DMS79 (cell line): Measurements from ENCODE around the gene WHRN.

Experiments used
- DNase-seq: peaks from one replicate; lab custom pipeline; 2025; lab: John Stamatoyannopoulos, UW

WHRN gene

DNA sequence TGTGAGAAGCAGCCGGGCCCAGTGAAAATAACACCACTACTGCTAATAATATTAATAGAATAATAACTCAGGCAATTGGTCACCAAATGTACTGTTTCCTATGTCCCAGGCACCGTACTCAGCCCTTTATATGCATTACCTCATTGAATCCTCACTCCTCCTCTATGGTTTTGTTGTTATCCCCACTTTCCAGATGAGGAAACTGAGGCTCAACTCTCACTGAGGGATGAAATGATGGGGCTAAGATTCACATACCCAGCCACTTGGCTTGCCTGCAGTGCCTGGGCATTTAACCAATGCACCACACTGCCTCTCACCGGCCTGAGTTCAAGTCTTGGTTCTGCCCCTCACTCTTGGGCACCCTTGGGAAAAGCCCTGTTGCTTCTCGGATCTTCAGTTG lies 34.1 kb downstream of the WHRN start:
- DNase-seq, result no peak

DNA sequence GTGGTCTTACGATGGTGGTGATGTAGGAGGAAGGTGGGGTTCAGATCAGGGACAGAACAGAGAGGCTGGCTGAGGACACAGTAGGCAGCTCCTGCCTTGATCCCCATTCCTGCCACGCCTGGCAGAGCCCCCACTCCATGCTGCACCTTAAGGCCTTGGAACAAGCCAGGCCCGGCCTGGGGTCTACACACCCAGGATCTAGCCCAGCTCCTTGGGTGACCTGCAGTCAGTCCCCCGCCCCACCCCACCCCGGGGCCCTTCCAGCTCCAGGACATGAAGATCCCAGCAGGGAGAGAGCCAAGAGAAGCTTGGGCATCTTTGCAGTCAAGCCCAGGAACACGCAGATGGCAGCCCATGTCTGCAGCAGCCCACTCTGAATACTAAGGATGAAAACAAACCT lies 34.7 kb downstream of the WHRN start:
- no peak for DNase-seq

DNA sequence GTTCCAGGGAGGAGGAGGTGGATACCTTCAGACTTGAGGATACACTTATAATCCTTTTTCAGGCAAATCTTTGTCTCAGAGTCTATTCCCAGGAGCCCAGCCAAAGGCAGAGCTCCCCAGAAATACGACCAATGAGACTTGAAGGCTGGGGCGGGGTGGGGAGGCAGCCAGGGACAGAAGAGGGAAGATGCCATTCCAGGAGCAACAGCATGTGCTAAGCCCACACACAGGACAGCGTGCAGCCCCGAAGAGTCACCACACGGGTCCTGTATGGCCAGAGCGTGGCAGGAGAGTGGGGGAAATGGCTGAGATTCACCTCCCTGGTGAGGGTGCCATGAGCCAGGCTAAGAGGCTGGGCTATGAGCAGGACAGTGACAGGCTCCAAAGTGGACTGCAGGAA lies 35.2 kb downstream of the WHRN start:
- DNase-seq, result no peak

DNA sequence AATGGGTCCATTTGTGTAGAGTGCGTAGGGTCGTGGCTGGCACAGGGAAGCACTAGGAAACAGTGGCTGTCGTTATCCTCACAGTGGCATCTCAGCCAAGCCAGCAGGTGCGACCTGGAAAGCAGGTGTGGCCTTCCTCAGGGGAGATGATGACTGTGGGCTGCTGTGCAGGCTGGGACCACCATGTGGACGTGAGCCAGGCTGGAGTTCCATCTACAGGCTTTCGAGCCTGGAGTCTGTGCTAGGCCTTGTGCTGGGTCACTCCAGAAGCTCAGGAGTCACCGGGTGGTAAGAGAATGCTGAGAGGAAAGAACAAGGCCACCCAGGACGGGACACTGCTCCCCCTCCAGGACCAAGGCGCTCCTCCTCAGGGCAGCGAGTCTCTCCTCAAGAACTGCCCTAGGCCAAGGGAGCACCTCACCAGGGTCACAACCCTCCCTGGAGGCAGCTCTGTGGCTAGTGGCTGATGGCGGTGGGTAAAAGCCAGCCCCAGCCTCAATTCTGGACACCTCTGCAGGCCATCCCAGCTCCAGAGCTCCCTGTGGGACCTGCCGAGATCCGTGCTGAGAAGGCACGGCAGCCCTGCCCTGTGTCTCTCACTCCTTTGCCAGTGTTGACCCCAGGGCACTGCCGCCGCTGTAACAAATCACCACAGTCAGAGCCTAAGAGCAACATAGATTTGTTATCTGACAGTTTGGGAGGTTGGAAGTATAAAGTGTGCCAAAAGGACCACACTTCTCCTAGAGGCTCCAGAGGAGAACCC lies 36.0 kb downstream of the WHRN start:
- DNase-seq, result no peak

DNA sequence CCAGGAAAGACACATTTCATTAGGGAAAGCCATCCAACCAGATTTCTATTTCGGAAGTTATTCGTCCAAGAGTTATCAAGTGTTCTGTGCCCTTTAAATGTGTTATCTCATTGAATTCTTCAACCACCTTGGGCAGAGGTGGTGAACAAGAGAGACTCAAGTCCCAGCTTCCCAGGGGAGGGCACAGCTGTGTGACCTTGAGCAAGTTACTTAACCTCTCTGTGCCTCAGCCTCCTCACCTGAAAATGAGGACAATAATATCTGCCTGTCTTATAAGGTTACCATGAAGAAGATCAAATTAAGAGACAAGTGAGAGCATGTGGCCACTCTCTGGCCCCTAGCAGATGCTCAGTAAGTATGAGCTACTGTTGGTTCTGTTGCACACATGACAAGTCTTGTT lies 37.4 kb downstream of the WHRN start:
- DNase-seq, result no peak

DNA sequence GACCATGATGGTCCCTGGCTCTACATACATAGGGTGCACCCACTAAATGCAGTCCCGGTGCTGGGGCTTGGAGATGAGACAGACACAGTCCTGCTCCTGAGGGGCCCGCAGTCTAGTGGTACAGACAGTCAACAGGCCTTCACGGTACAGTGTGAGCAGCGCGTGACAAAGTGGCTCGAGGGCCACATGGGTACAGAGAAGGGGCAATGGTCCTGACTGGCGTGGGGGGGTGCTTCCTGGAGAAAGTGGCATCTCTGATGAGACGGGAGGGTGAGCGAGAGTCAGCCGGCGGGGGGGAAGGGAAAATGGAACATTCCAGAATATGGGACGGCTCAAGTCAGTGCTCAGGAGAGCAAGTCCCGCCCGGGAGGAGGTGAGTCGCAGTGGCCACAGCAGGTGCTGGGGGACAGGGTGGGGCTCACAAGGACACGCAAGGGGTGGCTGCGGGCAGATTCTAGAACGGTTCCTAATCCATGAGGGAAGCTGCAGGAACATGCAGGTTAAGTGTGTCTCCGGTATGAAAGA lies 38.0 kb downstream of the WHRN start:
- no peak for DNase-seq

DNA sequence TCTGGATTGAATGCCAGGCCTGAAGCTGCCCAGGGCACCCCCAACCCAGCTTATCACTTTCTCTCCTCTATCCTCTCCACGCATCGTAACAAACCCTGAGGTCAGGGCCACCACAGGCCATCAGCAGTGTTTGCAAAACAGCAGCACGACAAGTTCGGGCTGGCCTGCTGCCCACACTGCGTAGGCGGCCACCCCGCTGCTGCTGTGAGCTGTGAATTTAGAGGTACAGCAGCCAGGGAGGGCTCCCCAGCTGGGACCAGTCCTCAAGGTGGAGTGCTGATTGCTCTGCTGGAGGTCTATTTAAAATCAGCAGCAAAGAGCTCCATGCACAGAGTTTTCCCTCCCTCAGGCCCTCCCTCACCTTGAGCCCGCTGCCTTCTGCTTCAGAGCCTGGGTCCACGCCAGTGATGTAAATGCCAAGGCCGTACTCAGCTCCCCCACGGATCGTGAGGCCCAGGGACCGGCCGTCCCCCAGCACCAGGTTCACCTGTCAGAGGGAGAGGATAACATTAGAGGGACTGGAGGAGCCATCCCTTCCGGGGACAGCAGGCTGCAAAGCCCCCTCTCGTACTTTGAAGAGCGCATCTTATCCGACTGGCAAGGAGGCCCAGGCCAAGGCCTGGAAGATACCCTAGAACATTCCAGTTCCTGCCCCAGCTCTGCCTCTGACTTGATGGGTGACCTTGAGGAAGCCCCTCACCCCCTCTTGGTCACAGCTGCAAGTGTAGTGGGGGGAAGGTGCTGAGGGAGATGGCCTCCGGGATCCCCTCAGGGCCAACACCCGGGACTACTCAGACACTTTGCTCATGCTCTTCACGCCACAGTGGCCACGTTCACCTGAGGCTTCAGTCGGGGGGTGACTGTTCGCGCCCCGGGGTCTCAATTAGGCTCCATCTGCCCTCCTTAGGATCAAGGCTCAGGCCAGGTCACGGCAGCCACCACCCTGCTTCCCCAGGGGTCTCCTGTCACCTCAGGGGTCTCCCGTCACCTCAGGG lies 39.1 kb downstream of the WHRN start:
- DNase-seq, result peak; percentile 89

DNA sequence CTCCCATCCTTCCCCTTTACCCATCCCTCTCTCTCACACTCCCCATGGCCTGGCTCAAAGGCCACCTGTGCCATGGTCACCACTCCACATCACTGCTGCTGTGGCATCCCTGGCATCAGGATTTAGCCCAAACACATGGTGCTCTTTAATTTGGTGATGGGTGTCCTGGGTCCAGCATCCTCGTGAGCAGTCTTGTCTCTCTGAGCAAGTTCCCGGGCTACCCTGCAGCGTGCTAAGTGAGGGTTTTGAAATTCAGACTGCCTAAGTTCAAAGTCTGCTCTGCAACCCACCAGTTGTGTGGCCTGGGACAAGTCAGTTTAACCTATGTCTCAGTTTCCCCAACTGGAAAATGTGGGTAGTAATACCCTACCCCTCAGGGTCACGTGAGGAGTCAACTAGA lies 39.9 kb downstream of the WHRN start:
- DNase-seq, result no peak

DNA sequence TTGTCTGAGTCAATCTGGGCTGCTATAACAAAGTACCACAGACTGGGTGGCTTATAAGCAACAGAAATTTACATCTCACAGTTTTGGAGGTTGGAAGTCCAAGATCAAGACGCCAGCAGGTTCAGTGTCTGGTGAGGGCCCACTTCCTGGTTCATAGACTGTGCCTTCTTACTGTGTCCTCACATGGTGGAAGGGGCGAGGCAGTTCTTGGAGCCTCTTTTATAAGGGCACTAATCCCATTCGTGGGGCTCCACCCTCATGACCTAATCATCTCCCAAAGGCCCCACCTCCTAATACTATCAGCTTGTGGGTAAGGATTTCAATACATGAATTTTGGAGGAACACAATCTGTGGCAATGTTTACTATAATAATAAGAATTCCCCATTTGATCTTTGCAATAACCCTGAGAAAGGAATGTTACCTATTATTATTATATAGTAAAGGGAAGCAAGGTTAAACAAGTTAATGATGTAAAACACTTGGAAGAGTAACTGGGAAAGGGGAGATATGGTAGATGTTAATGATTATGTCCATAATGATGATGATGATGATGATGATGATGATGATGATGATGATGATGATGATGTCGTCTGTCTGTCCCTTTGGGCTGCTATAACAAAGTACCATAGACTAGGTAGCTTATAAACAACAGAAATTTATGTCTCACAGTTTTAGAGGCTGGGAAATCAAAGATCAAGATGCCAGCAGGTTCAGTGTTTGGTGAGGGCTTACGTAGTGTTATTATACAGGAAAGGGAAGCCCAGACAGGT lies 40.8 kb downstream of the WHRN start:
- DNase-seq, result no peak

DNA sequence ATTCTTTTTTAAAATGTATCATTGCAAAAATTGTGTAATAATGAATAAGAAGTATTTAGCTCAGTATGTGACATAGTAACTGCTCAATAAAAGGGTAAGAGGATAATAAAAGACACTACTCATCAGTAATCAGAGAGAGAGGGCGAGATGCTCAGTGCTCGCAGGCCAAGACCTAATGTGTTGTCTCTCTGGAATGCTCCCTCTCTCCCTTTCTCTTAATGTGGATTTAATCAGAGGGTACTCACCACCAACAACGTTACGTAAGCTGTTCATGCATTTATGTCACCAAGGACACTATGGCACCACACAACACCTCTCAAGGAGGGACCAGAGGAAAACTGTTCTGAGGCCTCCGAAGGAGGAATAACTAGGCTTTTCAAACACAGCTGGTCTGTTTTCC lies 42.5 kb downstream of the WHRN start:
- DNase-seq, result no peak

DNA sequence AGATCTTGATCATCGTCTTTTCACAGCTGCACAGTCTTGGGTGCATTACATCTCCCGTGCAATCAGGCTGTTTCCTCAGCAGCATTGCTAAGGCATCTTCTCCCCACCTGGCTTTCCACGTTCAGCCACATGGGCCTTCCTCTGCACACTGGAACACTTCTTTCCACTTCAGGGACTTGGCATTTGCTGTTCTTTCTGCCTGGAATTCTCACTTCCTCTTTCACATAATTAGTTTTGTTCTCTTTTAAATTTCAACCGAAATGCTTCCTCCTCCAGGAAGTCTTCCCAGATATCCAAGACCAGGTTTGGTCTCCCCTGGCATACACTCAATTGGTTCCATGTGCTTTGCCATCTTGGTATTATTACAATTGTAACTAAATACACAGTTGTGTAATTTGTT lies 43.8 kb downstream of the WHRN start:
- DNase-seq, result no peak

DNA sequence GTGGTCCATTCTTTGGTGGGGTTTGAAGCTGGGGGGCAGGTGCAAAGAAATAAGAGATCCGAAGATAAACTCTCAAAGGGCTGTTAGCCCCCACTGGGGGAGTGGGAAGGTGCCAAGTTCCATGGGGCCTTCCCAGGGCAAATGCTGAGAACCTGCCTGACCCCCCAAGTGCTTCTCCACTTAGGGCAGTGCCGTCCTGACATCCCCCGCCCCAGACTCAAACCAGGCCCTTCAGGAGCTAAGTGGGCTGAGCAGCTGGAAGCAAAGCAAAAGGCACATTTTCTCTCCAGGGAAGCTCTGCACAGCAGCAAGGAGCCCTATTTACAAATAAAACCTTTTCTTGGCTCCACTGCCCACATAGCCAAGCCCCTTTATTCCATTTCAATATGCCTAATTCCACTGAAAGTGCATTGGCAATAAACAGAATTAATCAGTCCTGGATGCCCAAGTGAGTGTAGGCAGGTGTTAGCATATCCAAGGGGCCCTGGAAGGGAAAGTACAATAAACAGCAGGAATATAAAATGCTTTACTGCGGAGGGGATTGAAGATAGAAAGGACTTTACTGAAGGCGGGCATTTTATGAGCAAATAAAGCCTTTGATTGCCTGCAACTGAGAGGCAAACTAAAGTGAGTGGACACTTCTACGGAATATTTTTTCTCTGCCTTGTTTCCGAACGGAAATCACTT lies 44.6 kb downstream of the WHRN start:
- peak; percentile 89 for DNase-seq

DNA sequence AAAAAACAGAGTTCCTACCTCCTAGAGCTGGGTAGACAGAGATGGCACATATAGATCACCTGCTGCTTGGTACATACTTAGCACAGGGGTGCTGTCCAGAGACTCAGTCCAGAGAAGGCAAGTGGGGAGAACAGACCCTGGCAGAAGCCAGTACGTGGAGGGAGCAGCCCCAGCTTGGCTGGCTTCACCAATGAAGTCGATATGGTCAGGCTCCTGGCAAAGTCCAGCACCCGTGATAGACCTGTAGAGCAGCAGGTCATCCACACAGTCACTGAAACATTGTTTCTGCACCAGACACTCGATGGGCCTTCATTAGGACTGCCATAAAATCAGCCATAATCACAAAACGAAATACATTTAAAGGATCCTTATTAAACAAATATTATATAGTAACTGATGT lies 45.8 kb downstream of the WHRN start:
- no peak for DNase-seq

DNA sequence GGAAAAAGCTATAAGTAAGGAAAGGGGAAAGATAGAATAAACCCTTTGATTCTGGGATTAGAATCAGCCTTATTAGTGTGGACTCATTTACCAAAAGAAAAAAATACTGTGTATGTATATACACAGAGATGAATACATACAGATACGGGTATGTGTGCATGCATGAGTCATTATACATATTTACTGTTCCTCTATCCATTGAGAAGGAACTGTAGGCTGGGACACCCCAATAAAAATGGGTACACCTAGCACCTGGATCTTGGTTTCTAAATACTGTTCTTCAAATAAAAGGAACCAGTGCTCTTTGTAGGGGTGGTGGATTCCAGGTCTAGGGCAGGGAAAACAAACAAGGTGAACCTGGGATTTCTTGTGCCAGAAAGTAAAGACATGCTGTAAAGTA lies 48.3 kb downstream of the WHRN start:
- DNase-seq, result no peak

DNA sequence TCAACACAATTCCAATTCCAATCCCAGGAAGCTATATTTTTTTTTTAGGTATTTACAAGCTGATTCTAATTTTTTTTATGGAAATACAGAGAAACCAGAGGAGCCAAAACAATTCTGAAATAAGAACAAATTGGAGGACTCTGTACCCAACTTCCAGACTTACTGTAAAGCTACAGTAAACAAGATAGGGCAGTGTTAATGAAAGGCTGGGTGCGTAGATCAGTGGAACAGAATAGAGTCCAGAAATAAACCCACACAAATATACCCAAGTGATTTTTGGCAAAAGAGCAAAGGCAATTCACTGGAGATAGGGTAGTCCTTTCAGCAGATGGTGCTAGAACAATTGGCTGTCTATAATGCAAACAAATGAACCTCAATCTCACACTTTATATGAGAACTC lies 50.6 kb downstream of the WHRN start:
- no peak for DNase-seq

DNA sequence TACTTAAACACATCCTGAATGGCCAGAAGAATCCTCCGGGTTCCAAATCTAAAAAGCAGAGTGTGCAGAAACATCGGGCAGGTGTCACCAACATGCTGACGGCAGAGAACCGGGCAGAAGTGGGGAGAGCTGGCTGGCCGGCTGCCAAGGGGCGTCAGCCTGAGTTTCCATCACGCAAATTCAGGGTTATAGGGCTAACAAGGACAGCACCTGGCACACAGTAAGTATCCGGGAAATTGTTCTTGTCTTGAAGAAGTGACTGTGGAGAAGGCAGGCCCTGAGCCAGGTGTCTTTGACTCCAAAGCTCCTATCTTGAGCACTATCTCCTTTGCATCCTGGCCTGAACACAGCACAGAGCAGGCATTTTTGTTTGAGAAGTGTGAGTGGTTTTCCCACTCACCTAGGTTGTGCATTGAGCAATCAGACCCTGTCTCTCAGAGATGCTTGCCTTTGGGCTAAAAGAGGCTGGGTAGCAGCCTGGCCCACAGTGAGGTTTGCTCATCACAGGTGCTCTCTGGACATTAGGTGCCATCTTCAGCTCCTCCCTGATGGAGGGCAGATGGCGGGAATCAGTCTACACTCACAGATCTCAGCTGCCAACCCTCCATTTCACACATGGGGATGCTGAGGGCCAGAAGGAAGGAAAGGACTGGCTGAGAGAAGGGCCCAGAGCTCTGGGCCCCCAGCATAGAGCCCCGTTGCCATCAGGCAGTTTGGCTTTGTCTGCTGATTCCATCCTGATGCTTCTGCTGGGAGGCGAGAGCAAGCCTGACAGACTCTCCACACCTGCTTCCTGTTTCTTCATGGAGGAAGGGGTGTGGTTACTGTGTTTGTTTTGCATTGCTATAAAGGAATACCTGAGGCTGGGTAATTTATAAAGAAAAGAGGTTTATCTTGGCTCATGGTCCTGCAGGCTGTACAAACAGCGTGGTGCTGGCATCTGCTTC lies 52.8 kb downstream of the WHRN start:
- peak; percentile 84 for DNase-seq

DNA sequence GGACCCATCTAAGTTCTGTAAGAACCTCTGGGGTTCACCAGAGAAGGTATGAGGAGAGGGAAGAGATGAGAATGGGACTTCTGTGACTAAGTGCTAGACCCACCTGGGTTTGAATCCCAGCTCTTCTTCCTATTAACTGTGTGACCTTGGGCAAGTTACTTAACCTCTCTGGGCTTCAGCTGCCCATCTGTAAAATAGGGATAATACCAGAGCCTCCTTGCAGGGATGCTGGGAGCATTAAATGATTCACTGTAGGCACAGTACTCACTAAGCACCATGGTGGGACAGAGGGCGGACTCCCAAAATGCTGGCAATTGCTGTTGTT lies 53.6 kb downstream of the WHRN start:
- no peak for DNase-seq

DNA sequence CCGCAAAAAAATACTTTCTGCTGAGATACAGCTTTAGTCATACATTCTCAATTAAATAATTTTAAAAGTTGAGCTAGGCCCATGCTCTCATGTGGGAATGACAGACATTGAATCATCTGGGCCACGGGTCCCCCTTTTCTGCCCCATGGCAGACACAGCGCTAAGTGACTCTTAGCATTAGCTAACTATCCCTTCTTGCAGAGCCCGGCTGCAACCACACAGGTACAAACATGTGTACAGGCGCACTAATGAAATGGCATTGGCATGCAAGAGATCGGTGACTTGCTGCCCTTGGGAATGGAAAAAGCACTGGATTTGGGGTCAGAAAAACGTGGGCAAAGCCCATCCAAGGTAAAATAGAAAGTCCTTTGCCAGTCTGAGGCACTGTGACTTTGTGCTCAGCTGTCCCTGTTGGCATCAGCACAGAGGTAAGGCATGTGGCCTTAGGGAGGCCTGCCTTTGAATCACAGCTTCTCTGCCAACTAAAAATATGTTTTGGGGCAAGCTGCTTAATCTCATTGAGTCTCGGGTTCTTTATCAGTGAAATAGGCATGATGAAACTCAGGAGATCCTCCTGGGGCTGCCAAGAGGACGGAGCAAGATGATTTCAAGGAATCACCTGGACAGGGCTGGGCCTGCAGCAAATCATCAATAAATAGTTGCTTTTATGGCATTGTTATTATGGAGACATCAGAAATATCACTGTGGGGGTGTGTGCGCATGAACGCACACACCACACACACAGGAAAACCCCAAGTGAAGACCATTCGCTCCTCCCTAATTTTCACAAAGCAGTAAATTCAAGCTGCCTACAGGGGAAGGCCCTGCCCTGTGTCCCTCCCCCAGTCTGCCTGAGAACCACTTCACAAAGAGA lies 54.2 kb downstream of the WHRN start:
- DNase-seq, result no peak

DNA sequence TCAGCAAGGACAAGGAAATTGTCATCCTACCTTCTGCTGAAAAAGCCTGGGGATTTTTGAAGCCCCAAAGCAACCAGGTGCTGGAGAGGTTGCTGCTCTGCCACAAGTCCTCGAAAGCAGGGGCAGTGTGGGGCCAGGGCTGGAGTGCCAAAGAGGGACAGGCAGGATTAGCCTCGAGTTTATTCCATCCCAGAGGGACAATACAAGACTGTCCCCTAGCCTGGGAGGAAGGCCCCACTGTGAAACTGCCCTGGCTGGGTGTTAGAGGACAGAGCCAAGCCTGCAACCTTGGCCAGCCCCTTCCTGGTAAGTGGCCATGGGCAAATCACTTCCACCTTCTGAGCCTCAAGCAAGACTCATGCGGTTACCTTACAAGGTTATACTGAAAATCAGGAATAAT lies 55.1 kb downstream of the WHRN start:
- no peak for DNase-seq

DNA sequence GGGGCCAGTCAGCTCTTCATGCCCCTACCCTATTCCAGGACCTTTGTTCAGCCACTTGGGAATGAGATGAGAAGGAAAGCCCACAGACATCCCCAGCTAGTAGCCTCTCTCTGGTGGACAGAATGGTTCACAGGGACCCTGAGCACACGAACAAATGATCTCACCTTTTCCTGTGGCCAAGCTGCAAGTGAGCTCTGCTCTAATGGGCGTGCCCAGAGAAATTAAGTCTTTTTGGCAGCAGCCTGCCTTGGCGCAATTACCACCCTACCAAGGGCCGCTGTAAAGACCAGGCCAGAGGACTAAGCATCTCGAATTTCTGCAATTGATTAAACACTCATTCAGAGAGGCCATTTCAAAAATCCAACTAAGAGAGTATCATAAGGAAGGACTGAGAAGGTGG lies 56.0 kb downstream of the WHRN start:
- DNase-seq, result peak; percentile 29
